ENCODE results near the gene GFOD2. TPM values are rescaled to one million over a fixed set of nuclear protein-coding genes. Genes with fewer than 3 reads are reported as not detected.

GFOD2 gene
- total RNA-seq, 1 experiment from 2014 or later = 23.9 TPM

DNA sequence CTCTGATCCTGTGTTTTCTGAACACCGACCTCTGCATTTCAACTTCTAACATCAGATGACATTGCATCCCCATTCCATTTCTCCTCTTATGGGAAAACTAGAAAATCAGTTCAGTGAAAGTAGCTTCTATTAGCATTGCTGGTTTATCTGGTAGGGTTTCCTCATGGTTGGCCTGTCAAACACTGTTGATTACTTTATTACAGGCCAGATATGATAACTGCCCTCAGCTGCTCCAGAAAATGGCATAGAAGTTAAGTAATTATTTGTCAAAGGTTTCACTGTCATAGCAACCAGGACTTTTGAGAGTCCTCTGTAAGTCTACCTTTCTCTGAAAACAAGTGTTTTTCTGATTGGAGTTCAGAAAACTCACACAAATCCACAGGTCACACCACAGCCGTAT, 3.0 kb downstream of the GFOD2 start:
- no peak overlapping the region for H3K27ac Mint-ChIP-seq (ENCODE audit: unreplicated experiment)

GRCh38 chr16:67714522-67714921, 4.6 kb downstream of the GFOD2 start:
- Mint-ChIP-seq H3K36me3 (ENCODE audit: insufficient read depth, unreplicated experiment) (peaks cover 13% of the 10 kb centered on the region), H3K27me3 (ENCODE audit: unreplicated experiment) (no peaks in the 10 kb centered on the region), H3K9me3 (ENCODE audit: low read depth, unreplicated experiment) (no peaks in the 10 kb centered on the region), H3K27ac (ENCODE audit: unreplicated experiment) (no peak overlapping the region), H3K4me3 (ENCODE audit: low read depth, unreplicated experiment) (no peak overlapping the region), H3K4me1 (ENCODE audit: low read depth, unreplicated experiment) (peaks cover 17% of the 10 kb centered on the region)
- no peak for DNase-seq
- BruUV-seq (replicated peaks) = no TSS peak
- CTCF ChIA-PET = interaction anchor here (1.0 kb wide), 1 partner anchor 10 kb away, joined by 8 read pairs; no protein-coding TSS in a partner anchor
- intact Hi-C loops (cut with micrococcal nuclease; ENCODE audit: unreplicated experiment) = no loop called here
- TF ChIP-seq, protein P1, sequence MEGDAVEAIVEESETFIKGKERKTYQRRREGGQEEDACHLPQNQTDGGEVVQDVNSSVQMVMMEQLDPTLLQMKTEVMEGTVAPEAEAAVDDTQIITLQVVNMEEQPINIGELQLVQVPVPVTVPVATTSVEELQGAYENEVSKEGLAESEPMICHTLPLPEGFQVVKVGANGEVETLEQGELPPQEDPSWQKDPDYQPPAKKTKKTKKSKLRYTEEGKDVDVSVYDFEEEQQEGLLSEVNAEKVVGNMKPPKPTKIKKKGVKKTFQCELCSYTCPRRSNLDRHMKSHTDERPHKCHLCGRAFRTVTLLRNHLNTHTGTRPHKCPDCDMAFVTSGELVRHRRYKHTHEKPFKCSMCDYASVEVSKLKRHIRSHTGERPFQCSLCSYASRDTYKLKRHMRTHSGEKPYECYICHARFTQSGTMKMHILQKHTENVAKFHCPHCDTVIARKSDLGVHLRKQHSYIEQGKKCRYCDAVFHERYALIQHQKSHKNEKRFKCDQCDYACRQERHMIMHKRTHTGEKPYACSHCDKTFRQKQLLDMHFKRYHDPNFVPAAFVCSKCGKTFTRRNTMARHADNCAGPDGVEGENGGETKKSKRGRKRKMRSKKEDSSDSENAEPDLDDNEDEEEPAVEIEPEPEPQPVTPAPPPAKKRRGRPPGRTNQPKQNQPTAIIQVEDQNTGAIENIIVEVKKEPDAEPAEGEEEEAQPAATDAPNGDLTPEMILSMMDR (IDR thresholded peaks at IDR 0.05; ENCODE audit: unreplicated experiment) = no peak

More for the DNA sequence above, 3.0 kb downstream of the GFOD2 start:
- H3K9me3 Mint-ChIP-seq (ENCODE audit: low read depth, unreplicated experiment) = no peaks in the 10 kb centered on the region
- H3K4me1 Mint-ChIP-seq (ENCODE audit: low read depth, unreplicated experiment) = peaks cover 24% of the 10 kb centered on the region
- no peaks in the 10 kb centered on the region for H3K27me3 Mint-ChIP-seq (ENCODE audit: unreplicated experiment)
- intact Hi-C loops (cut with micrococcal nuclease; ENCODE audit: unreplicated experiment) = no loop called here
- peaks cover 21% of the 10 kb centered on the region for H3K36me3 Mint-ChIP-seq (ENCODE audit: insufficient read depth, unreplicated experiment)
- DNase-seq = no peak
- no peak overlapping the region for H3K4me3 Mint-ChIP-seq (ENCODE audit: low read depth, unreplicated experiment)
- TF ChIP-seq, protein P1 (IDR thresholded peaks at IDR 0.05; ENCODE audit: unreplicated experiment) = no peak
- CTCF ChIA-PET = interaction anchor here (0.6 kb wide), 1 partner anchor 47 kb away, joined by 3 read pairs; no protein-coding TSS in a partner anchor
- BruUV-seq (replicated peaks) = no TSS peak

DNA sequence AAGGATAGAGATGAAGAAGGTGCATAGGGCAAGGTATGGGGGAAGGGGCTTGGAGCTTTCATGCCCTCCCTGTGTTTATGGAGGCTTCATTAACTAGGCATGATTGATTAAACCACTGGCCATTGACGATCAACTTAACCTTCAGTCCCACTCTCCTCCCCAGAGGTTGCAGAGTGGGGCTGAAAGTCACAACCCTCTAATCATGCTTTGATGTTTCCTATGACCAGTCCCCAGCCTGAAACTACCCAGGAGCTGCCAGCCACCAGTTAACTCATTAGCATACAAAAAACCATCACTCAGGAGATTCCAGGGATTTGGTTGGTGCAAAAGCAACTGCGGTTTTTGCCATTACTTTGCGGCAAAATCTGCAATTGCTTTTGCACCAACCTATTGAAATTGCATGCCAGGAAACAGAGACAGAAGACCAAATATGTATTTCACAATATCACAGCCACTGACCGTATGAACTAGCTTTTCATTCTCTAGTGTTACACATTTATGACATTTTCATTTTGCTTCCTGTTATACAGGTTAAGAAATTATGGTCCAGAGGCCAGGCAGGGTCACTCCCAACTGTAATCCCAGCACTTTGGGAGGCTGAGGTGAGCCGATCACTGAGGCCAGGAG, 5.4 kb downstream of the GFOD2 start:
- CTCF ChIA-PET = no interaction called here
- intact Hi-C loops (cut with micrococcal nuclease; ENCODE audit: unreplicated experiment) = no loop called here

GRCh38 chr16:67710607-67711006, 8.5 kb downstream of the GFOD2 start:
- no peak overlapping the region for H3K4me3 Mint-ChIP-seq (ENCODE audit: low read depth, unreplicated experiment)
- H3K9me3 Mint-ChIP-seq (ENCODE audit: low read depth, unreplicated experiment) = no peaks in the 10 kb centered on the region
- no peak overlapping the region for H3K27ac Mint-ChIP-seq (ENCODE audit: unreplicated experiment)
- H3K4me1 Mint-ChIP-seq (ENCODE audit: low read depth, unreplicated experiment) = no peaks in the 10 kb centered on the region
- DNase-seq = no peak
- no TSS peak for BruUV-seq (replicated peaks)
- H3K36me3 Mint-ChIP-seq (ENCODE audit: insufficient read depth, unreplicated experiment) = no peaks in the 10 kb centered on the region
- CTCF ChIA-PET = no interaction called here
- intact Hi-C loops (cut with micrococcal nuclease; ENCODE audit: unreplicated experiment) = no loop called here
- TF ChIP-seq, protein P1 (IDR thresholded peaks at IDR 0.05; ENCODE audit: unreplicated experiment) = no peak
- H3K27me3 Mint-ChIP-seq (ENCODE audit: unreplicated experiment) = no peaks in the 10 kb centered on the region

More for the DNA sequence above, 5.4 kb downstream of the GFOD2 start:
- no TSS peak for BruUV-seq (replicated peaks)
- Mint-ChIP-seq H3K4me1 (ENCODE audit: low read depth, unreplicated experiment) (peaks cover 12% of the 10 kb centered on the region), H3K27ac (ENCODE audit: unreplicated experiment) (no peak overlapping the region), H3K4me3 (ENCODE audit: low read depth, unreplicated experiment) (no peak overlapping the region), H3K27me3 (ENCODE audit: unreplicated experiment) (no peaks in the 10 kb centered on the region), H3K36me3 (ENCODE audit: insufficient read depth, unreplicated experiment) (peaks cover 6% of the 10 kb centered on the region), H3K9me3 (ENCODE audit: low read depth, unreplicated experiment) (no peaks in the 10 kb centered on the region)
- TF ChIP-seq, protein P1 (IDR thresholded peaks at IDR 0.05; ENCODE audit: unreplicated experiment) = no peak
- no peak for DNase-seq
